GM10266 (cell line): ENCODE results near the gene MED15.

Experiments used
- DNase-seq: peaks from one replicate; pipeline ENCODE4 v3.0.0; 2012; ENCODE audit errors: extremely low spot score
- TF ChIP-seq, protein P1 (sequence below): IDR thresholded peaks from 2 replicates; pipeline ENCODE4 v1.5.1; 2012; ENCODE audit warnings: mild to moderate bottlenecking, low read depth; ENCODE audit not compliant: control insufficient read depth, insufficient read depth; ENCODE audit errors: missing control alignments

The MED15 gene

GRCh38 chr22:20580611-20581502, 73.4 kb downstream of the MED15 start:
- TF ChIP-seq, protein P1, sequence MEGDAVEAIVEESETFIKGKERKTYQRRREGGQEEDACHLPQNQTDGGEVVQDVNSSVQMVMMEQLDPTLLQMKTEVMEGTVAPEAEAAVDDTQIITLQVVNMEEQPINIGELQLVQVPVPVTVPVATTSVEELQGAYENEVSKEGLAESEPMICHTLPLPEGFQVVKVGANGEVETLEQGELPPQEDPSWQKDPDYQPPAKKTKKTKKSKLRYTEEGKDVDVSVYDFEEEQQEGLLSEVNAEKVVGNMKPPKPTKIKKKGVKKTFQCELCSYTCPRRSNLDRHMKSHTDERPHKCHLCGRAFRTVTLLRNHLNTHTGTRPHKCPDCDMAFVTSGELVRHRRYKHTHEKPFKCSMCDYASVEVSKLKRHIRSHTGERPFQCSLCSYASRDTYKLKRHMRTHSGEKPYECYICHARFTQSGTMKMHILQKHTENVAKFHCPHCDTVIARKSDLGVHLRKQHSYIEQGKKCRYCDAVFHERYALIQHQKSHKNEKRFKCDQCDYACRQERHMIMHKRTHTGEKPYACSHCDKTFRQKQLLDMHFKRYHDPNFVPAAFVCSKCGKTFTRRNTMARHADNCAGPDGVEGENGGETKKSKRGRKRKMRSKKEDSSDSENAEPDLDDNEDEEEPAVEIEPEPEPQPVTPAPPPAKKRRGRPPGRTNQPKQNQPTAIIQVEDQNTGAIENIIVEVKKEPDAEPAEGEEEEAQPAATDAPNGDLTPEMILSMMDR = no peak

DNA sequence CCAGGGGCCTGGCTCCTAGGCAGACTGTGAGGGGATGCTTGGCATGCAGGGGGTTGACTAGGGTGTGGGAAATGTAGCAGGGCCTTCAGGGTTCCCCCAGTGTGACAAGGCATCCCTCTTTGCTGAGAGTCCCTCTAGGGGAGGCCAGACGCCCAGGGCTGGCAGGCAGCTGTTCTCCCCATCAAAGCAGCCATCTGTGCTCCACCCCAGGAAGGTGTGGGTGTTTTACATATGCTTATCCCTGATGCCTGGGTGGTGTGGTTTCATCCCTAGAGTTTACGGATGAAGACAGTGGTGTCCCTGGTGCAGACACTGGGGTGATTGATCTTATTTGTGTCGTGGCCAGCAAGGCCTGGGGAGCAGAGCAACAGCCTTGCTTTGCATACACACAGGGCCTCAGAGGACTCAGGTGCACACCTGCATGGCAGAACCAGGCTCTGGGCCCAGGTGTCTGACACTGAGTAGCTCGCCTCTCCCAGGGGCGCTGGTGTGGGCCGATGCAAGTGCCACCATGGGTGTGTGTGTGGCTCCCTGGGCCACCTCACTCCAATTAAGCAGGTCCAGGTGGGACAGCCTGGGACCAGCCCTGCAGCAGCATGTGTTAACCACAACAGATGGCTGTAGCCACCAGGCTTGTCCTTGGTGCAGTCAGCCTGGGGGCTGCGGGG, 74.2 kb downstream of the MED15 start:
- no peak for DNase-seq
- TF ChIP-seq, protein P1 = no peak

More at GRCh38 chr22:20580611-20581502, 73.4 kb downstream of the MED15 start:
- no peak for DNase-seq

DNA sequence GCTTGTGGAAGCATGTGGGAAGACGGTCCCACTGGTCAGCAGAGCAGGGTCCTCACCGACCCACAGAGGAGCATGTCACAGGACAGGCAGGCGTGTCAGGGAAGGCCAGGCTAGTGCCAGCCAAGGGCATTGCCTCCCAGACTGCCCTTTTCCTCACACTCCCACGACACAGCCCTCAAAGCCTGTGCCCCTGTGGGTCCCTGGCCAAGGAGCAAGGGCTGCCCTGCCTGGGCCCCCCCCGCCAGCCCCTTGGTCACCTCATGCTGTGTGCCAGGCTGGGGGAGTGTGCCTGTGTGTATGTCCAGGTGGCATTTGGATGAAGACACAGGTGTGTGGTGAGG, 74.7 kb downstream of the MED15 start:
- no peak for DNase-seq
- TF ChIP-seq, protein P1 = no peak

- no peak for DNase-seq
- TF ChIP-seq, protein P1 = no peak
Measured at GRCh38 chr22:20582520-20583361, 75.3 kb downstream of the MED15 start.

- TF ChIP-seq, protein P1 = peak; percentile 6
- DNase-seq = no peak
Measured at GRCh38 chr22:20583471-20583922, 76.1 kb downstream of the MED15 start.

DNA sequence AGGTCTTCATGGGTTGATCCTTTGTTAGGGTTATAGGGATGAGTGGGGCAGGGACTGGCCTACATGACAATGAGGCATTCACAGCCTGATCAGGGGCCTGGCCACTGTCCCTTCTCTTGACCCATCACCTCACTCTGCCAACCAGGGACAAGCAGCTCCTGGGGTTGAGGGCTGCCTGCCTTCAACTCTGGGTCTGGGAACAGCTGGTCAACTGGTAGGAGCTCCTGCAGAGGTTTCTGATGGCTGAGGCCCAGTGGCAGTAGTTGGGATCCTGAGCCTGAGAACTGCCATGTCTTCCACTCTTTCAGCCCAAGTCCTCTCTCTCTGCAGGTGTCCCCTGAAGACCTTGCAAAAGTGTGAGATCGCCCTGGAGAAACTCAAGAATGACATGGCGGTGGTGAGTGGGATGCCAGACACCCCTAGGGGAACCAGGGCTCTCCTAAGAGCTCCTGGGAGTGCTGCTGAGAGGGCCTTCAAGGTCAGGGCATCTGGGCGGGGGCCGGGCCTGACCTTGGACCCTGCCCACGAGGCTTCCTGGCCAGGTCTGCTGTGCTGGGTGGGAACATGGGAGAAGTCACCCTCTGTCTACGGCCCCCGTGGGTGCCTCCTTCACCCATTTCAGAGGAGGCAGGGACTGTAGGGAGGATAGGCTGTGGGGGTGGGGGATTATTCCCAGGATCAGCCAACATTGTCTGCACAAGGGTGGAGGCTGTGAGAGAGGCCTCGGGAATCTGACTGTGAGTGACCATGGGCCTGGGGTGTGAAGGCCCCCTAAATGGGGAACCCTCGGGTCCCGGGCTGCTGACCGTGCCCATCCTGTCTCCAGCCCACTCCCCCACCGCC, 76.8 kb downstream of the MED15 start:
- TF ChIP-seq, protein P1 = no peak
- no peak for DNase-seq
